HEK293T (cell line): ENCODE results near the gene NPBWR2.

ENCODE experiments used
- BHLHE40 ChIP-seq: fragments of 450-650 bp; IDR thresholded peaks from 2 replicates; pipeline ENCODE4 v1.6.1; 2016; ENCODE audit warnings: mild to moderate bottlenecking, moderate library complexity, borderline replicate concordance
- ELF4 ChIP-seq: fragments of 450-650 bp; IDR thresholded peaks from 2 replicates; pipeline ENCODE4 v1.6.1; 2017; ENCODE audit warnings: antibody characterized with exemption
- NFRKB ChIP-seq: fragments of 450-650 bp; IDR thresholded peaks from 2 replicates; pipeline ENCODE4 v1.6.1; 2016; ENCODE audit warnings: mild to moderate bottlenecking, moderate library complexity
- TARDBP ChIP-seq: fragments of 450-650 bp; IDR thresholded peaks from 2 replicates; pipeline ENCODE4 v1.6.1; 2016

GRCh38 chr20:64111841-64112641, 4.7 kb upstream of the NPBWR2 start:
- no peak for TF ChIP-seq BHLHE40
- TF ChIP-seq ELF4, result no peak
- no peak for TF ChIP-seq NFRKB
- TF ChIP-seq TARDBP, result no peak
